GM20431 (cell line): ENCODE data around the gene SLC9A9.

Experiments used
- in situ Hi-C: fragments of 300-500 bp; cut with MseI, MboI; formaldehyde crosslinking; loops from one replicate; pipeline ENCODE4 v1.15.0; 2020; ENCODE audit warnings: low sequenced_read_pairs; ENCODE audit not compliant: unreplicated experiment

Gene SLC9A9

DNA sequence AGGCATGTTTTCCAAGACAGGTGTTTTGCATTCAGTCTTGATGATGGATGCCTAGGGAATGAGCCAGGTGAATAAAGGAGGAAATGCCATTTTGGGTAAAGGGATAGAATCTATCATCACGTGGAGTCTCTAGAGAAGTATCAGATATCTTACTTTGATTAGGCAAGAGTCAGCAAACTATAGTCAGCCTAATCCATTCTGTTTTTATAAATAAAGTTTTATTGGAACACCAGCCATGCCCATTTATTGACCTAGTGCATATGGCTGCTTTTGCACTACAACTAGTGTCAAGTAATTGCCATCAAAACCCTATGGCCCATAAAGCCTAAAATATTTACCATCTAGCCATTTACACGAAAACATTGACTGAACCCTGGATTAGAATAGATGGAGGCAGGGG is 231.2 kb downstream of the SLC9A9 start:
- in situ Hi-C loops, result no loop called here

DNA sequence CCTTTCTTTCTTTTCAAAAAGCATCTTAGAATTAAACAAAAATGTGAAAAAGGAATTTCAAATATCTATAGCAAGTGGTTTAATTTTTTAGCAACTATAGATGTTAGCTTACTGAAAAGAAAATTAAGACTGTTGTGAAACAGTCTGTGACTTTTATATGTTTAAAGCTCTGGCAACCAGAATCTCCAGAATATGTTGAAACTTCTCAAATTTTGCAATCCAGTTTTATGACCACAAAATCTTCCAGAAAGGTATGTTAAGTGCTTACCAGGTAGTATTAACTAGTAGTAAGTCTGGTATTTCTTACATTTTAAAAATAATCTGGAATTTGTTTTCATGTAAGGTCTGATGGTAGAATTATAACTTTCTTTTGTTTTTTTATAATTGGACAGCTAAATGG is 235.0 kb downstream of the SLC9A9 start:
- in situ Hi-C loops, result no loop called here

DNA sequence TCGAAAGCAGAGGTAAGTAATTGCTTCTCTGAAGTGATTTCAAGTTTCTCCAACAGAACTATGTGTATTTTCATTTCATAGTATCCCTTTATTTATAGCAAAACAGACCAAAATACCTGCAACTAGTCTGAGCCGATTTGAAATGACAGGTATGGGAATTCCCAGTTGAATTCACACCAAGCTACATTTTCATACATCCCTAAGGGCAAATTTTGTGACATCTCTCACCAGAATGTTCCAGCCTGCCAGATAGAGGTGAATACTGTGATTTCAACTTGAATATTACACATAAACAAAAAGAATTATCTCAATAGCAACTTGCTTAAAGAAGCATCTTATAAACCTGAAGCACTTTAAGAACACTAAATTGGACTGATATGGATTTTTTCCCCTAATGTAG is 235.7 kb downstream of the SLC9A9 start:
- in situ Hi-C loops, result no loop called here

DNA sequence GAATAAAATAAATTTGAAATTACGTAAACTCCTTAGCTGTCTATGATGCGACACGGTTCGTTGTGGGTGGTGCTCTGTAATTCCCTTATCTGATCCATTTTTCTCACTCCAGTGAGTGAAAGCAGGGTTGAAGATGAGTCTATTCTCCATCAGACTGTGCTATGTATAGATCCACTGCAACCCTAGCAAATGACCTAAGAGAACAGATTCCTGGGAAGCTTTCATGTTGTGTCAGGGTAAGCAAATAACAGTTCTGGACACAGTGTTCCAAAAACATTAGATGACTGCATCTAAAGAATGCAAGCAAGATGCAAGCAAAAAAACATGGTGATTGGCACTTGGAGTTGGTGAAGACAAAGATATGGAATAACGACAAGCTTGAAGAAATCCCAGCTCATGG is 239.3 kb downstream of the SLC9A9 start:
- in situ Hi-C loops, result no loop called here

DNA sequence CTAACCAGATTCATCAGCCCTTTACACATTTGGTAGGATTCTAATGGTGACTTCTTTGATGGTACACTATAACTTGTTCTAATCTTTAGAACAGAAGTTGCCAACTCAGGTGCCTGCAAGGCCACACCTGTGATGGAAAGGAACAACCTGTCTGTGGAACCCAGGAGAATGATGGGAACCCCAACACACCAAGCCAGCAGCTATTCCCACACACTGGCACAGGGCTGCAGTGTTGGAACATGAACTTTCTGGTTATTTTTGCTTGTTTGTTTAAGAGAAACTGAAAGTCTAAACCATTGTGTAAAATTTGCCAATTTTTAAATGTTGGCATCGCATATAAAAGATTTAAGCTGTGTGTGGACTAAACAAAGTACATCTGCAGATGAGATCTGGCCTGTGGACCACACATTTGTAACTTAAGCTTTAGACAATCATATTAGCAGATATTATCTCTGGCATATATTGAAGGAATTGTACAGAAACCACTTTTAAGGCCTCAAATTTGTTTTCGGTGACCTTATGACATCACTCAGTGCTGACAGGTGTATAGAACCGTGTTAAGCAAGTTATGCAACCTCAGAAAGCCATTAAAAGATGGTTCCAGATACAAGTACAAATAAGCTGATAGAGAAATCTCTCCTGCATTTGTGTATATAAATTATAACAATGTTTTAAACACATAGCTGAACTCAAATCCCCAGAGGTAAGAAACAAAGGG is 242.9 kb downstream of the SLC9A9 start:
- in situ Hi-C loops, result no loop called here

DNA sequence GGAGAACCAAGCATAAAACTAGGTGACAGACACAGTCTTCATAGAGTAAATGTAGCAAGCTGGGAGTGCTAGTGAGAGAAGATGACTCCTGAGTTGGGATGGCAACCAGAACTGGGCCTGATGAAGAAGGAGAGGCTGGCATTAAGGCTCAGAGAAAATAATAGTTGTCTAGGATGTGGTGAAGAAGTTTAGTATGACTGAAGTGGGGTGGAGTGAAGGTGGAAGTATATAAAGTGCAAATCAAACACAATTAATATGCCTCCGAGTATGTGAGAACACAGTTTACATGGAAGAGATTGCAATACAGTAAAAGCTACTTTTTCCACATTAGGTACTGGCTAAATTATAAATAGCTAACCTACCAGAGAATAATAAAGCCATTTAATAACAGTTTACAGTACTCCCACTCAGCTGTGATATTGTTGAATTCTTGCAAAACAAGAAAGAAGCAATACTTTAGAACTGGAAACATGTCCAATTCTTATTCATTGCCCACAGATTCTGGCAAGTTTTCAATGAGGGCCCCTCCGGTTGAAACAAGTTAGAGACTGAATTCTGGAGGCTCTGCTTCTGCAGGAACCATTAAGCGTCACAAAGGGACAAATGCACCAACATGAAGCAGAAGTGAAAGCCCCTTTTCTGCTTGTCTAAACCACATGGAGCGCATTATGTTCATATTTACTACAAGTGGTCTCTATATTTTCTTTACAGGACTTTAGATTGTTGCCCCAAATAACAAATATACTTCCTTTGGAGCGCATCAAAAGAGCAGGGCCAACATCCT is 243.7 kb downstream of the SLC9A9 start:
- in situ Hi-C loops, result no loop called here

DNA sequence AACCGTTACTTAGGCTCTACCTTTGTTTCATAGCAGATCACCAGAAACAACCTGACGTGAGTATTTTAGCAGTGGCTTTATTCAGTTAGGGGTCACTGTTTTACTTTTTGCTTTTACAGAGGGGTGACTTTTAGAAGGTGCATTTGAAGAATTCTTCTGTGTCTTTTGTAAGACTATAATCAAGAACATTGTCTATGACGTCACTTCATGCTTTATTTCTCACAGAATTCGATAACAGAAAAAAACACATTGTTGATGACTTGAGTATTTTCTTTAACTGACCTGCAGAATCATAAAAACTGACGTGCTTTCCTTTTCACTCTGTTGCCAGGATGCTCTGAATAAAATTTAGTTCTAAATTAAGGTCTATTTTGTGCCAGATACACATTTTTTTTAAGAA is 244.5 kb downstream of the SLC9A9 start:
- in situ Hi-C loops, result no loop called here

DNA sequence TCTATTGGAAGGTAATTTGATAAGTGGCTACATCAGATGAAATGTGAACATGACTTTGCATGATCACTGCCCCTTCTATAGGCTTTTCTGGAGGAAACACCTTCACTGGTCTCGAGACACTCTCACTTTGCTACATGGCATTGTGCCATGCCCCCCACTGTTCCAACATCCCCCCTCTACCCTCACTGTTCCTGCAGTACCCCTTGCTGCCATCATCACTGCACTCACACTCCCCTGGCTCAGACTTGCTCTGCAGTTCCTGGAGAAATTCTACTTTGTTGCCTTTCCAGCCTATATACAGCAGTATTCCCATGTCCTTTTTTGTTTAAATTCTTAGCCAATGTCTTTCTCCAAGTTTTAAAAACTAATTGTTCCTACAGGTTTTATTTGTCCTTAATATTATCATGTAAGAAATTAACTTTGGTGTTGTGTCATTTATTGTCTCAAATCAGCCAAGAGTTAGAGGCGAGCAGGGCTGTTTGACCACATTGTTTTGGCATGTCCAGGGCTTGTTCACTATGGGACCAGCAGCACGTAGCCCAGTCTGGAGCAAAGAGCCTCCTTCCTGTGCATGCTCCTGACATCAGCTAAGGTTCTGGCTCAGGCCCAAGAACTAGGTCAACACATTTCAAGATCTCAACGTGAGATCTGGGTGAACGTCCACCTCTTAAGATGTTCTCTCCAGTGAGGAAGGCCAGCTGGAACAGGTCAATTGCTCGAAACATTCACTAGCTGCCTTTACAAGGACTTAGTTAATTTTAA is 246.4 kb downstream of the SLC9A9 start:
- in situ Hi-C loops, result no loop called here

DNA sequence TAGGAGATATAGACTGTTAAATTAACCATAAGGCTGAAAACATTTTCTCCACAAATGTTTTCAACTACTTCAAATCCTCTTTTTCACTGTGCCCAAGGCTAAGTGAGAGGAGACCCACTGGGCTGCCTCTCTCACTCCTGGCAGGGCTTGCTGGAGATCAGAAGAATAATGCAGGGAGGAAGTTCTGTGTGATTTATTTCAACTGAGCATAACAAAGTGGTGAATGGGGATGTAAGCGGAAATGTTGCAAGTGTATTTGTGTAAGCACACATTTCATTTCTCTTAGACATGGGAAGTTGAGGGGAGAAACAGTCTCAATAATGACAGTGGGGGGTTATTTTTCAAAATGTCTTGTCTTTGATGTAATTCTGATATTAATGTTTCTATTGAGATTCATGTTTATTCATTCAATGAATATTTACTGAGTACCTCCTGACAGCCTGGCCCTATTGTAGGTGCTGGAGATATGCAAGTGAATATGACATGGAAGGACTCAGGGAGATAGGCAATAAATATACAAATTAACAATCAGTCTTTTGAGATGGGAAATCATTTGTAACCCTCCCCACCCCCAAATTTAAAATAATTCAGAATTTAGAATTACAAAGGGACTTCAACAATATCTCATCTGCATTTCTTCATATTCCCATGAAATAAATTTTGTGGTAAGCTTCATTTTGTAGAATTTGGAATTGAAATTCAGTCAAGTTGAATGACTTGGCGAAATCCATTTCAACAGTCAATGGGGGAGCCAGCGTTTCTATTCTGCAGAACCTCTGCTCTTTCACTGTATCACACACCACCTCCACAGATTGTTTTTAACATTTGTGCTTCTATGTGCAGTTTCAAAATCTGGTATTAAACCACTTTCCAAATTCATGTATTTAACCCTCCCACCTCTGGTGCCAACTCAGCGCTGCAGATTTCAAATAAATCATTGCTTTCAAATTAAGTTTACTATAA is 247.2 kb downstream of the SLC9A9 start:
- in situ Hi-C loops, result no loop called here

DNA sequence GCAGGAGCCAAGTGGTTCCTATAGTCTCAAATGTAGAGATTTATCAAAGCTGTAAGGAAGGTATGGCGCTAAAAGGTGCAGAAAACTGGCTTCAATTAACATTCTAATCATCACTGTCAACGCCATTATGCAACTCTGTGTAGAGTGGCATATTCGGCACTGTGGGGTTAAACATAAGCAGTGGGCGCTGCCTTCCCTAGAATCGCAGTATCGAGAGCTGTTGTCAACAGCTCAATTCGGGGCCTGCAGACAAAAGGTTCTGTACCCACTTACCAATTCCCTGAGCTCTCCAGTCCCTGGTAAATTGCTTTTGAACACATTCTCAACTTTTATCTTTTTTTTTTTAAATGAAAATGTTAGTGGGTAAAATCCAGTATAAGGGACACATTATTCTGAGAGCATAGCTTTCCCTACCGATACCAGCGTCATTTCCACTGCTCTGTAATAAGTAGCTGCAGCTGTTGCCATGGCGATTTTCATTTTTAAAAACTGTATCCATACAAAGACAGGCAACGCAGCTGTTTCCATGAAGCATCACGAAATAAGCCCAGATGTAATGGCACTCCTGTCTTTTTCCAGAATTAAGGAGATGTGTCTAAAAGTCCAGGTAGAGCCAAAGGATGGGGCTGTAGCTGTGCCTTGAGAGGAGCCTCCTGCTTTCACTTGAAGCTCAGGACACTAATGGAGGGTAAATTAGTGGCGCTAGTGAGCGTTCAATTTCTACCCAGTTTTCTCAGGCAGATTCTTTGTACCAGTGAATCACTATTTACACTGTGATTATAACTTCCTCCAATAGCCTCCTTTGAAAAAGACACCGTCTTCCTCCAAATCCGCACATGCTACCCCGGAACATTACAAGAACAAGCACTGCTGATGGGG is 250.3 kb downstream of the SLC9A9 start:
- in situ Hi-C loops, result no loop called here

DNA sequence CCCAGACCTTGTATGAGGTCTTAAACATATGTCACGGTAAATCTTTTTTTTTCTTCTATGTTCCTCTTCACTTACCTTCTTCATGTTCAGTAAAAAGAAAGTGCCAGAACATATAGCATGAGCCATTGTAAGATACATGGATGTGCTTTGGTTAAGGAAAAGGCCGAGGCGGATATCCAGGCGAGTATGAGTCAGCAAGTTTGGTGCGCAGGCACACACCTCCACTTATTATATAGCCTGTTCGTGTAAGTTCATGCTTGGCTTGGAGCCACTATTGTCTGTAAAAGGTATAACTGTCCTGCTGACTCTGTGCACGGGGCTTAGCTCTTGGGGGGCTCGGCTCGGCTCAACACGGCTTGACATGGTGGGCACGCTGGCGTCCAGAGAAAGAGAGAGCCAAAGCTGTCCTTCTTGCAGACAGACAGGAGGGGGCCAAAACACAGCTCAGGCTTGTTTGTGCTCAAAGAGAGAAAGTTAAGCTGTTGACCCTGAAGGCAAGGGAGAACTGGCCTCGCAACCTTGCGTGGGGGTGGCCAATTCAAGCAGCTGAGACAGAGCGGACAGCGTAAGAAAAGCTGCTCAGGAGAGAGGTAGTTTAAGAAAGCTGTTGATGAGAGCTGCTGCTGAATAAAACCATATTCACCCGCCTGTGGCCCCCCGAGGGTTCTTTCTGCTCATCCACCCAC is 251.2 kb downstream of the SLC9A9 start:
- in situ Hi-C loops, result no loop called here

DNA sequence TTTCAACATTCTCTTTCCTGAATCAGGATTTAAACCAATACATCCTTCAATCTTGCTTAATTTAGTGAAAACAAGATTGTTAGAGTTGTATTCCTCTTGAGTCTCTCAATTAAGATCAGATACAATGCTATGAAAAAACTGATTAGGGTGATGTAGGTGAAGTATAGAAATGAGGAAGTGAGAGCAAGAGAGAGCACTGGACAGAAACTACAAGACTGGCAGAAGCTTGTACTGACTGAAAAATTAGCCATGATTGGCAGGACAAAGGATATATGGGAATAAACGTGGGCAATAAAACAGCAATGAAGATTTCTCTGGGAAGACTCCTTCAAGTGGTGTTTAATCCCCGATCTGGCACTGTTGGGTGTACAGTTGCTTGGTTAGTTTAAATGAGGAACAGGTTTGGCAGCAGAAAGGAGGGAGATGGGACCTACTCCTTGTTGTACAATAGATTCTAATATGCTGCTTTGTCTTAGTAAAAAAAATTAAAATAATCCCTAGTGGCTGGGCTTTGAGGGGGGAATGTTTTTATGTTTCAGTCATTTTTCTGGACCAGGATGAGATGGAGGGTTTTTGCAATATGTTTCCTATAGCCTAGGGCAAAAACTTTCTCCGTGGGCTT is 252.7 kb downstream of the SLC9A9 start:
- in situ Hi-C loops, result no loop called here

DNA sequence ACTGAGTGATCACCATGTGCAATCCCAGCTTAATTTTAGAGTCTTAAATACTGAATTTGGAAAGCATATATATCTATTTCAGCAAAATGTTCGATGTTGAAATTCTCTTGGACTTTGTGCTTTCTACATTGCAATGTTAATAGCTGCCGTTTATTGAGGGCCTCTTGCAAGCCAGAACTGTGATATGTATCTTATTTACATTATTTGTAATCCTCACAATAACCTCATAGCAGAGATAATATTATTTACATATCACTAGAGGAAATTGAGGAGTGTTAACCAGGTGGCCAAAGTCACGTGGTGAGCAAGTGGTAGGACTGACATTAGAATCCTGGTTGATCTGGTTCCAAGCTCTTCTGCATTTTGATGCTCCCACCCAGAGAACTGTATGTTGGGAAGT is 254.1 kb downstream of the SLC9A9 start:
- in situ Hi-C loops, result no loop called here

DNA sequence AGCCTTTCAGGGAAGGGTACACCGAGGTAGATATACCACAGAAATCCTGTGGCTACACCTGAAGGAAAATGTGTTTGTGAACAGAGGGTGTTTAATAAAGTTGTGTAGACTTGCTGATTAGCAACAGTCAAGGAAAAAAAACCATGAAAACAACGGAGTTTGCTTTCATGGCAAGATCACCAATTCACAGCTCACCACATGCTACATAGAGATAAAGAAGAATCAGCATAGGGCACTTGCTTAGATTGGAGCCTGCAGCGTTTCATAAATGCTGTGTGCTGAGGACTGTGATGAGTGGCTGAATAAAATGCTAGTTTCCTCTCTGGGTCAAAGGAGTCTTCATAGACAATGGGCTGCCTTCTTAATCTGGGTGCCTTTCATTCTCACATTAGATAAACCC is 257.6 kb downstream of the SLC9A9 start:
- in situ Hi-C loops, result no loop called here

DNA sequence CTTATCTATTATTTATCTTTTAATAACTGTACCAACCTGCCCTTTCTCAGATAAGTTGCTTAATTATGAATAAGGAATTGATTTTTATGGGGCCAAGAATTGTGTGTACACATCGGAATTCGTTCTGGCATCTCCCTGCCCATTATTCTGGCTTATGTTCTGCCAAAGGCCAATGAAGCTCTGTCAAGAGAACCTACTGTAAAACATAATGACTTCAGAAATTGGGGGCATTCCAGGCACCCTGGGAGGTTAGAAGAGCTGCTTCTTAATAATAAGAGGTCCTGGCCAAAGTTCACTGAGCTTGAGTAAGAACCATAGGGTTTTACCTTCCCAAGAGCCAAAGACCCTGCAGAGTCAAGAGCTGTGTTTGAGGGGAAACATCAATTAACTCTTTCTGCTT is 261.7 kb downstream of the SLC9A9 start:
- in situ Hi-C loops, result no loop called here

DNA sequence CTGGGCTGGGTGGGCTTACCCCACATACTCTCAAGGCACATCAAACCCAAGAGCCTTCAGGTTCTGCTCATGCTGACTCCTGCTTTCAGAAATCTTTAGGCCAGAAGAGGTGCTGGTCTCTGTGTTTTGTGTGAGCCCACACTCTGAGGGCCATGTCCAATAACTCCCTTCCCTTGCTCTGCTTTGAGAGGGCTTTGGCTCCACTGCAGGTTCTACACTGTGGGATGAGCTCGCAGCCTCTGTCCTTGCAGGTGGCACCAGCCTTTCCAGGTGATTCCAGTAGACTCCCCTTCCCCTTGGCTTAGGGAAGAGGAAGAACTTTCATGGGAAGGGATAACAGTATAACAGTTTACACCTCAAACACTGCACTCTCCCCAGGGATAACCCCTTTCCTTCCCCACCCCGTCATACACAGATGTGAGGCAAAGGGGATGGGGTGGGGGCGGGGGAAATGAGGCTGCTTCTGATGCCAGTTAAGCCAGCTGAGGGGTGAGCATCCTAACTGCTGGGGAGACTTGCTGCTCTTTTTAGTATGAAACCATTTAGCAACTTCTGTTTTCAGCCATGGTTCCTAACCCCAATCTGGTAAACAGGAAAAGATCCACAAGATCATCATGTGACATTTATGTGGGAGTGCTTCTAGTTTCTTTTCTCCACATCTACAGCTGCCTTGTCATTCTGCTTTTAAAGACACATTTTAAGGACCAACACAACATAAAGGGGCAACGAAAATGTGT is 262.4 kb downstream of the SLC9A9 start:
- in situ Hi-C loops, result no loop called here

DNA sequence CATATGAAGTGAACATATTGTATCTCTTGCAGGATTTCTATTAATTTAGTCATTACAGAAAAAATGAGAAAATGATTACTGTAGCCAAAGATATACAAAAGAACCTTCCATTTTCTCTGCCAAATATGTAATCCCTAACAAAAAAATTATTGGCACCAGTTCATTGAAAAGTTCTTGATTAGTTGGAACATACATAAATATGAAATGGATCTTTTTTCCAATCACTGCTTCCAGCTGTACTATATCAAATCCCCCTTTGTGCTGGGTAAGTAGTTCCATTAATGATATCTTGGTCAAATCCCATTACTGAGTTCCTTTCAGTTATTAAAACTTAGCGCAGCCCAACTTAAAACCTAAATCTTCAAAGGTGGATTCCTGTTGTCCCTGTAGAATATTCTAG is 263.8 kb downstream of the SLC9A9 start:
- in situ Hi-C loops, result no loop called here
